Measurements from ENCODE around the gene ADAP2.

The ADAP2 gene

DNA sequence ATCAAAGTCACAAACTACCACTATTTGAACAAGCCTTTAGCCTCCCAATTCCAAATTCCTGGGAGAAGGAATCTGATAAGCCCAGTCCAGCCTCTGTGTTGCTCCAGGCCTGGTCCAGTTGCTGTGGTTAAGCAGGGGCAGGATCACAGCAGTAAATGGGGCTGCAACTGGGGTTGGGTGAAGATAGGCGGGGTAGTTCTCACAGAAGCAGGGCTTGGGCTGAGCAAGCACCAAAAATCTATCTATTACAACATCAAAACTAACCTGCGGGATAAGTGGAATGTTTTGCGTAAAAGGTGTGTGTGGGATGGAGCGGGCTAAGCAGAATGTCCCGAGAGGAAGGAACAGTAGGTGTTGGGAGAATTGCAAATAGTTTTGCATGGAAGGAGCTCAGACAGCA is 26.1 kb downstream of the ADAP2 start:
- no peak for DNase-seq (ENCODE audit: low spot score)
- in situ Hi-C loops (cut with MboI; ENCODE audit: low pct_unique_long_range_greater_than_20kb, low sequenced_read_pairs, unreplicated experiment), result no loop called here
- TF ChIP-seq, protein P1, sequence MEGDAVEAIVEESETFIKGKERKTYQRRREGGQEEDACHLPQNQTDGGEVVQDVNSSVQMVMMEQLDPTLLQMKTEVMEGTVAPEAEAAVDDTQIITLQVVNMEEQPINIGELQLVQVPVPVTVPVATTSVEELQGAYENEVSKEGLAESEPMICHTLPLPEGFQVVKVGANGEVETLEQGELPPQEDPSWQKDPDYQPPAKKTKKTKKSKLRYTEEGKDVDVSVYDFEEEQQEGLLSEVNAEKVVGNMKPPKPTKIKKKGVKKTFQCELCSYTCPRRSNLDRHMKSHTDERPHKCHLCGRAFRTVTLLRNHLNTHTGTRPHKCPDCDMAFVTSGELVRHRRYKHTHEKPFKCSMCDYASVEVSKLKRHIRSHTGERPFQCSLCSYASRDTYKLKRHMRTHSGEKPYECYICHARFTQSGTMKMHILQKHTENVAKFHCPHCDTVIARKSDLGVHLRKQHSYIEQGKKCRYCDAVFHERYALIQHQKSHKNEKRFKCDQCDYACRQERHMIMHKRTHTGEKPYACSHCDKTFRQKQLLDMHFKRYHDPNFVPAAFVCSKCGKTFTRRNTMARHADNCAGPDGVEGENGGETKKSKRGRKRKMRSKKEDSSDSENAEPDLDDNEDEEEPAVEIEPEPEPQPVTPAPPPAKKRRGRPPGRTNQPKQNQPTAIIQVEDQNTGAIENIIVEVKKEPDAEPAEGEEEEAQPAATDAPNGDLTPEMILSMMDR (IDR thresholded peaks at IDR 0.05; ENCODE audit: extremely low read depth, insufficient read depth, missing control alignments), result no peak

GRCh38 chr17:30950189-30950588 is 28.4 kb downstream of the ADAP2 start:
- in situ Hi-C loops (cut with MboI; ENCODE audit: low pct_unique_long_range_greater_than_20kb, low sequenced_read_pairs, unreplicated experiment), result no loop called here
- TF ChIP-seq, protein P1 (IDR thresholded peaks at IDR 0.05; ENCODE audit: extremely low read depth, insufficient read depth, missing control alignments), result no peak
- no peak for DNase-seq (ENCODE audit: low spot score)

DNA sequence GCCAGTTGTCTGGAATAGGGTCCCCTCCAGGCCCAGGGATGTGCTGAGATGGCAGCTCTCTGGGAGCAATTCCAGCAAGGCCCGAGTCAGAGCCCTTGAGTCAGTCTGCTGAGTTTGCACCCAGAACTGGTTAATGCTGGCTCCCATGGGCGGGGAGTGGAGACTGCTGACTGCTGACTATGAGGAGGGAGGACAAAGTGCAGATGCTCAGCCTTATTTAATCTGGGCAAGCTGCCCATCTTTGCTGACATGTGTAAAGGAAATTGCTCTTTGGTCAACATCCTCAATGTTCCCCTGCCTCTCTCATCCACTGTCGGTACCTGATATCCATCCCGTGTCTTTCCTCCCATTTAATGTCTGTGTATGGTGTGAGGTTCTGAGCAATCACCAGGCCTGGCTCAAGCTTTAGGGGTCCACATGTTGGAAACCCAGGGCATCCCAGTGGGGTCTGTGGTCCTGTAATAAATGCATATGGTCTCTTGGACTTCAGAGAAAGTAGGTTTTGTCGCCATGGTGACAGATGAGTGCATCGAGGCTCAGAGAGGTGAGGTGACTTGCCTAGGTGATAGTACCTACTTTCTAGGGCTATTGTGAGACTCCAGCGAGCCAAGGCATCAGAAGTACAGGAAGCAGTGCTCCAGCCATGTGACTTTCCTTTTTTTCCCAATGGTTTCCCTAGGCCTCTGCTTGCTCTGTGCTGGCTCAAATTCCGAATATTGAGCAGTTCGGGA is 29.1 kb downstream of the ADAP2 start:
- in situ Hi-C loops (cut with MboI; ENCODE audit: low pct_unique_long_range_greater_than_20kb, low sequenced_read_pairs, unreplicated experiment), result no loop called here
- DNase-seq (ENCODE audit: low spot score), result no peak
- TF ChIP-seq, protein P1 (IDR thresholded peaks at IDR 0.05; ENCODE audit: extremely low read depth, insufficient read depth, missing control alignments), result no peak

DNA sequence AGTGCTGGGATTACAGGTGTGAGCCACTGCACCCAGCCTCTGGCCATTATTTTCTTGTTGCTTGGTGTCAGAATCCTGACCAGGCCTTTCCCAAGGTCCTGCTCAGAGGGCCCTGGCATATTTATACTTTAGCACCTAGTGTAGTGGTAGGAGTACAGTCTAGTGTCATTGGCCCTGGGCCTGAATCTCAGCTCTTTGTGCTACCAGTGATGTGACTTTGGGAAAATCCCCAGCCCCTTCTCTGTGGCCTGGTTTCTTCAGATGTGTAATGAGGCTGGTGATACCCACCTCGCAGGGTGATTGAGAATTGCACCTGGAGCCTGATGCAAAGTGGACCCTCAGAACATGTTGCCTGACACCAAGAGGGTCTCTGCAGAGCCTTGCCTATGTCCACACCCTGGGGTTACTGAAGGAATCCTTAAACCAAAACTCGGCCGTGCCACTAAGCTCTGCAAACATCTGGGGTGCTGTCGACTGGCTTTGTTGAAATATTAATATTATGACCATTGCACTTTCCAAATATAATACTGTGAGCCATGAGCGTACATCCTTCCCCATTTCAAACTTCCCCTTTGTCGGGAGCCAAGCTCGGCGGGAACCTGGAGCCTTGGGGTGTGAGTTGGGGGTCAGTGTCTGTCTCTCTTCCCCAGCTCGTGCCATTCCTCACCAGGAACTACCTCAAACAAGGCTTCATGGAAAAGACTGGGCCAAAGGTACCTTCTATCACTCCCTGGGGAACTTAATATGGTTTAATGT is 31.1 kb downstream of the ADAP2 start:
- TF ChIP-seq, protein P1 (IDR thresholded peaks at IDR 0.05; ENCODE audit: extremely low read depth, insufficient read depth, missing control alignments), result no peak
- DNase-seq (ENCODE audit: low spot score), result peak; percentile 39
- in situ Hi-C loops (cut with MboI; ENCODE audit: low pct_unique_long_range_greater_than_20kb, low sequenced_read_pairs, unreplicated experiment), result no loop called here

DNA sequence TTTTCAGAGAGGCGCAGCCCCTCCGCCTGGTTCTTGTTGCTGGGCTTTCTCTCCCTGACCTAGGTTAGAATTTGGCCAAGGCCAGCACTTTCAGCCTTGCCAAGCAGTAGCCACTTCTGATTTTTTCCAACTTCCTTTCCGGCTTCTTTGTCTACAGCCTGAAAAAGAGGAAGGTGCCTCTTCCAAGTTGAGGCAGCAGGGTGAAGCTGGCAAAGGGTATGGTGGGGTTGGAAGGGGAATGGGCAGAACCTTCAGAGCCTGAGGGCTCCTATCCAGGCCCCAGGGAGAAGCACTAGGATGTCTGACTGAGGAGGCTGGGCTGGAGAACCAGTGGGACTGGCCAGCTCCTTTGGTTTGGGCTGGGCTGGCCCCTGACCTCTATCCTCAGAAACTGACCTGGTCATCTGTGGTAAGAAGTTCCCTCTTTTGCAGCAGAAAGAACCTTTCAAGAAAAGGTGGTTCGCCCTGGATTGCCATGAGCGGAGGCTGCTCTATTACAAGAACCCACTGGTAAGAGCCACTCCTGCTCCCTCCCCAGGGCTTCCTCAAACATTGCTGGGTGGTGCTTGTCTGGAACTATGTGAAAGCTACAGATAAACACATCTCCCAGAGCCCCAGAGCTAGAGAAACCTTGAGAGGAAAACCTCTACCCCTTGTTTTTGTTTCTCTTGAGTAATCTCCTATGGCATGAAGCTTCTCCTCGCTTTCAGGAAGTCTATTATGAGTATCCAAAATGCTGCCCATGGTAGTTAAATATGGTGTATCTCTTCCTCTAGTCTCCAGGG is 32.5 kb downstream of the ADAP2 start:
- TF ChIP-seq, protein P1 (IDR thresholded peaks at IDR 0.05; ENCODE audit: extremely low read depth, insufficient read depth, missing control alignments), result no peak
- DNase-seq (ENCODE audit: low spot score), result no peak
- in situ Hi-C loops (cut with MboI; ENCODE audit: low pct_unique_long_range_greater_than_20kb, low sequenced_read_pairs, unreplicated experiment), result no loop called here

GRCh38 chr17:30956764-30957374 is 35.1 kb downstream of the ADAP2 start:
- TF ChIP-seq, protein P1 (IDR thresholded peaks at IDR 0.05; ENCODE audit: extremely low read depth, insufficient read depth, missing control alignments), result no peak
- no peak for DNase-seq (ENCODE audit: low spot score)
- in situ Hi-C loops (cut with MboI; ENCODE audit: low pct_unique_long_range_greater_than_20kb, low sequenced_read_pairs, unreplicated experiment), result no loop called here

Measured in GM13977 (cell line).